SK-N-SH (cell line): ENCODE data around the gene SMIM22. TPM values are rescaled to one million over a fixed set of nuclear protein-coding genes. Genes with fewer than 3 reads are reported as not detected.

Source experiments
- CTCF ChIA-PET: fragments of 300-600, 350-600 bp; formaldehyde crosslinking; extraction: SDS; loops from one replicate; lab custom pipeline; 2021; lab: Yijun Ruan, JAX
- POLR2A ChIA-PET: fragments of 350-600 bp; sonication (Branson Sonifier 250); formaldehyde crosslinking; extraction: SDS; loops from one replicate; lab custom pipeline; 2020; ENCODE audit warnings: antibody characterized with exemption, inconsistent platforms; lab: Yijun Ruan, JAX
- DNase-seq: peaks from one replicate; pipeline ENCODE4 v3.0.0; 2012
- H2AFZ ChIP-seq: fragments of 200-600 bp; sonication (generic); 2 replicates; pipeline ENCODE4 v1.8.1; 2016; ENCODE audit warnings: antibody characterized with exemption, mild to moderate bottlenecking, low read depth
- H3F3A ChIP-seq: fragments of 200-600 bp; sonication (generic); replicated peaks from 2 replicates; pipeline ENCODE3; 2016; ENCODE audit warnings: antibody characterized with exemption, mild to moderate bottlenecking; ENCODE audit not compliant: insufficient read depth
- H3K27ac ChIP-seq, 2 experiments: fragments of 200-500 bp in 1 of 2; fragments of 200-600 bp in 1 of 2; sonication (Bioruptor generic) in 1 of 2; sonication (generic), shearing (Covaris generic) in 1 of 2; 2 replicates each; pipeline versions ENCODE4 v1.5.1 to v1.6.1; 2014 to 2016; ENCODE audit warnings: low read depth in 2 of 2, inconsistent platforms in 1 of 2, low read length in 1 of 2, mild to moderate bottlenecking in 1 of 2, mixed read lengths in 1 of 2
- H3K27me3 ChIP-seq: fragments of 200-600 bp; sonication (generic), shearing (Covaris generic); 2 replicates; pipeline ENCODE4 v1.6.1; 2016; ENCODE audit warnings: mixed run types; ENCODE audit not compliant: insufficient read depth
- H3K36me3 ChIP-seq, 2 experiments: fragments of 200-500 bp in 1 of 2; fragments of 200-600 bp in 1 of 2; sonication (Bioruptor generic) in 1 of 2; sonication (generic) in 1 of 2; replicated peaks in 1 of 2; 2 replicates each; pipeline versions ENCODE3 to v1.5.1; 2014 to 2016; ENCODE audit warnings: low read length in 1 of 2, mild to moderate bottlenecking in 1 of 2; ENCODE audit not compliant: insufficient read depth in 2 of 2, control insufficient read depth in 1 of 2
- H3K4me1 ChIP-seq, 2 experiments: fragments of 200-500 bp in 1 of 2; fragments of 200-600 bp in 1 of 2; sonication (Bioruptor generic) in 1 of 2; sonication (generic), shearing (Covaris generic) in 1 of 2; 2 replicates each; pipeline versions ENCODE4 v1.5.1 to v1.6.1; 2014 to 2016; ENCODE audit warnings: low read depth in 1 of 2, low read length in 1 of 2, mixed run types in 1 of 2; ENCODE audit not compliant: insufficient read depth in 2 of 2, control insufficient read depth in 1 of 2
- H3K4me2 ChIP-seq: fragments of 200-600 bp; sonication (generic), shearing (Covaris generic); 2 replicates; pipeline ENCODE4 v1.6.1; 2017; ENCODE audit warnings: mixed run types
- H3K4me3 ChIP-seq, 2 experiments: fragments of 200-500 bp in 1 of 2; fragments of 200-600 bp in 1 of 2; sonication (Bioruptor generic) in 1 of 2; sonication (generic), shearing (Covaris generic) in 1 of 2; 2 replicates each; pipeline versions ENCODE4 v1.5.1 to v1.8.1; 2014 to 2016; ENCODE audit warnings: low read depth in 2 of 2, inconsistent platforms in 1 of 2, low read length in 1 of 2, mild to moderate bottlenecking in 1 of 2, mixed read lengths in 1 of 2, moderate library complexity in 1 of 2
- H3K79me2 ChIP-seq: fragments of 200-600 bp; sonication (generic); 2 replicates; pipeline ENCODE4 v1.8.1; 2017; ENCODE audit warnings: mild to moderate bottlenecking; ENCODE audit not compliant: insufficient read depth
- H3K9ac ChIP-seq: fragments of 200-600 bp; sonication (generic); 2 replicates; pipeline ENCODE4 v1.6.1; 2017; ENCODE audit warnings: mixed run types
- H3K9me2 ChIP-seq: fragments of 200-600 bp; sonication (generic); 2 replicates; pipeline ENCODE4 v1.6.1; 2017; ENCODE audit warnings: mixed run types
- H3K9me3 ChIP-seq: fragments of 200-600 bp; sonication (generic); 2 replicates; pipeline ENCODE4 v1.6.1; 2017; ENCODE audit warnings: mixed run types, mild to moderate bottlenecking, moderate library complexity
- H4K20me1 ChIP-seq: fragments of 200-600 bp; sonication (generic); 2 replicates; pipeline ENCODE4 v1.6.1; 2017; ENCODE audit warnings: mild to moderate bottlenecking, mixed run types; ENCODE audit not compliant: insufficient read depth
- CHD2 ChIP-seq: fragments of 150-350 bp; IDR thresholded peaks from 2 replicates; pipeline ENCODE4 v1.6.1; 2018; ENCODE audit warnings: low read length; ENCODE audit not compliant: partially characterized antibody
- ELF1 ChIP-seq: IDR thresholded peaks from 2 replicates; pipeline ENCODE4 v1.4.0; 2012
- EP300 ChIP-seq, 2 experiments: IDR thresholded peaks; 2 replicates each; pipeline versions ENCODE4 v1.4.0 to v1.6.1; 2012; ENCODE audit warnings: borderline replicate concordance in 1 of 2, low read depth in 1 of 2, low read length in 1 of 2
- FOSL2 ChIP-seq: IDR thresholded peaks from 2 replicates; pipeline ENCODE4 v1.4.0; 2012; ENCODE audit warnings: low read depth, mild to moderate bottlenecking, moderate library complexity, borderline replicate concordance
- GABPA ChIP-seq: IDR thresholded peaks from 2 replicates; pipeline ENCODE4 v1.4.0; 2012; ENCODE audit warnings: low read depth, mild to moderate bottlenecking
- MAX ChIP-seq: IDR thresholded peaks from 2 replicates; pipeline ENCODE4 v1.4.0; 2012; ENCODE audit warnings: low read depth
- MXI1 ChIP-seq: IDR thresholded peaks from 2 replicates; pipeline ENCODE4 v1.6.1; 2012; ENCODE audit warnings: mild to moderate bottlenecking, low read depth, low read length, improper control_type of control experiment
- NFIC ChIP-seq: IDR thresholded peaks from 2 replicates; pipeline ENCODE4 v1.4.0; 2012; ENCODE audit warnings: borderline replicate concordance
- NRF1 ChIP-seq: IDR thresholded peaks from 2 replicates; pipeline ENCODE4 v1.6.1; 2012; ENCODE audit warnings: low read depth, mild to moderate bottlenecking, low read length
- PBX3 ChIP-seq: IDR thresholded peaks from 2 replicates; pipeline ENCODE4; 2012
- POLR2AphosphoS5 ChIP-seq: IDR thresholded peaks from 2 replicates; pipeline ENCODE4 v1.6.1; 2012; ENCODE audit warnings: low read depth, low read length
- RAD21 ChIP-seq: IDR thresholded peaks from 2 replicates; pipeline ENCODE4 v1.6.1; 2012; ENCODE audit warnings: mild to moderate bottlenecking, low read length
- RCOR1 ChIP-seq: fragments of 150-350 bp; IDR thresholded peaks from 2 replicates; pipeline ENCODE4 v1.6.1; 2017; ENCODE audit warnings: antibody characterized with exemption, low read length
- RFX5 ChIP-seq: IDR thresholded peaks from 2 replicates; pipeline ENCODE4 v1.6.1; 2012; ENCODE audit warnings: mild to moderate bottlenecking, improper control_type of control experiment, low read length
- SIN3A ChIP-seq: IDR thresholded peaks from 2 replicates; pipeline ENCODE4 v1.6.1; 2012; ENCODE audit warnings: low read depth, mild to moderate bottlenecking, low read length, moderate library complexity, borderline replicate concordance
- SMC3 ChIP-seq: IDR thresholded peaks from 2 replicates; pipeline ENCODE4 v1.6.1; 2012; ENCODE audit warnings: low read depth, low read length, improper control_type of control experiment
- TEAD4 ChIP-seq: IDR thresholded peaks from 2 replicates; pipeline ENCODE4 v1.4.0; 2012; ENCODE audit warnings: mild to moderate bottlenecking, borderline replicate concordance; ENCODE audit not compliant: insufficient read depth
- USF2 ChIP-seq: fragments of 150-350 bp; IDR thresholded peaks from 2 replicates; pipeline ENCODE4 v1.6.1; 2017; ENCODE audit warnings: antibody characterized with exemption, low read length, low read depth, borderline replicate concordance
- YY1 ChIP-seq: IDR thresholded peaks from 2 replicates; pipeline ENCODE4 v1.4.0; 2012; ENCODE audit warnings: low read depth, mild to moderate bottlenecking
- WGBS: methylation state at CpG from one replicate; pipeline ENCODE4 v1.1.6; 2017; ENCODE audit warnings: low lambda C conversion rate; 5-methylcytosine and 5-hydroxymethylcytosine counted together
- polyA plus RNA-seq, 3 experiments: library from polyadenylated mRNA; depleted of rRNA; stranded (reverse); fragments of >200 nt; gene quantifications; 2 replicates each; pipeline ENCODE4 v1.2.3, GENCODE V29; 2012
- TF ChIP-seq, protein P1 (sequence below): IDR thresholded peaks from 2 replicates; pipeline ENCODE4 v1.4.0; 2012; ENCODE audit warnings: low read depth, borderline replicate concordance

Gene SMIM22
- polyA plus RNA-seq, 1 of the 3 experiments (the other 2 are of a cell fraction), result not detected

GRCh38 chr16:4766875-4767628 is 28.1 kb upstream of the SMIM22 start, which contains the start of gene ZNF500:
Gene ZNF500, minus strand, starts transcription at chr16:4767162. Its CDS starts 1,184 bp downstream, at chr16:4765978.
- peak; percentile 19; the same call in 1 of the 2 replicates for TF ChIP-seq NRF1
- no peak; the same call in 1 of the 2 replicates for TF ChIP-seq ELF1
- peak; percentile 63; the same call in 1 of the 2 replicates for TF ChIP-seq YY1
- TF ChIP-seq, protein P1, sequence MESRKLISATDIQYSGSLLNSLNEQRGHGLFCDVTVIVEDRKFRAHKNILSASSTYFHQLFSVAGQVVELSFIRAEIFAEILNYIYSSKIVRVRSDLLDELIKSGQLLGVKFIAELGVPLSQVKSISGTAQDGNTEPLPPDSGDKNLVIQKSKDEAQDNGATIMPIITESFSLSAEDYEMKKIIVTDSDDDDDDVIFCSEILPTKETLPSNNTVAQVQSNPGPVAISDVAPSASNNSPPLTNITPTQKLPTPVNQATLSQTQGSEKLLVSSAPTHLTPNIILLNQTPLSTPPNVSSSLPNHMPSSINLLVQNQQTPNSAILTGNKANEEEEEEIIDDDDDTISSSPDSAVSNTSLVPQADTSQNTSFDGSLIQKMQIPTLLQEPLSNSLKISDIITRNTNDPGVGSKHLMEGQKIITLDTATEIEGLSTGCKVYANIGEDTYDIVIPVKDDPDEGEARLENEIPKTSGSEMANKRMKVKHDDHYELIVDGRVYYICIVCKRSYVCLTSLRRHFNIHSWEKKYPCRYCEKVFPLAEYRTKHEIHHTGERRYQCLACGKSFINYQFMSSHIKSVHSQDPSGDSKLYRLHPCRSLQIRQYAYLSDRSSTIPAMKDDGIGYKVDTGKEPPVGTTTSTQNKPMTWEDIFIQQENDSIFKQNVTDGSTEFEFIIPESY, result peak; percentile 91
- no peak for TF ChIP-seq EP300 (IDR thresholded peaks at IDR 0.05; ENCODE audit: borderline replicate concordance in 1 of 2, low read depth in 1 of 2, low read length in 1 of 2)
- TF ChIP-seq GABPA, result peak; percentile 57
- peak; percentile 80 for TF ChIP-seq POLR2AphosphoS5
- peak; percentile 43; the same call in 1 of the 2 replicates for TF ChIP-seq SIN3A
- TF ChIP-seq MAX, result no peak; the same call in 1 of the 2 replicates
- TF ChIP-seq NFIC, result no peak
- peak; percentile 95 for TF ChIP-seq CHD2
- peak; percentile 76 for TF ChIP-seq MXI1
- Histone ChIP-seq H3K4me3 (peak within 1 kb of the TSS; percentile 71 to 94), H3K79me2 (peaks cover 40% of the 10 kb centered on the region), H3K27me3 (no peaks in the 10 kb centered on the region), H2AFZ (peak within 1 kb of the TSS; percentile 90), H3K27ac (peak within 1 kb of the TSS; percentile 54 to 79), H3K4me2 (peak within 1 kb of the TSS; percentile 84), H3F3A (peaks cover 6% of the 10 kb centered on the region), H3K4me1 (peaks cover 5 to 20% of the 10 kb centered on the region in 2 experiments; a peak in 2 of 4 replicates), H4K20me1 (no peaks in the 10 kb centered on the region), H3K9me2 (no peaks in the 10 kb centered on the region), H3K36me3 (peaks cover 5 to 18% of the 10 kb centered on the region in 2 experiments), H3K9me3 (no peaks in the 10 kb centered on the region), H3K9ac (peak within 1 kb of the TSS; percentile 97)
- 5% methylated on average over 37 of the region's 72 CpGs for WGBS
- CTCF ChIA-PET, result no interaction called here
- DNase-seq, result peak; percentile 97
- POLR2A ChIA-PET, result interaction anchor here (2.7 to 2.8 kb wide), 2 partner anchors 32 to 35 kb away, joined by 7 to 16 read pairs; partner anchors contain the start of genes ANKS3 and DNAAF8

DNA sequence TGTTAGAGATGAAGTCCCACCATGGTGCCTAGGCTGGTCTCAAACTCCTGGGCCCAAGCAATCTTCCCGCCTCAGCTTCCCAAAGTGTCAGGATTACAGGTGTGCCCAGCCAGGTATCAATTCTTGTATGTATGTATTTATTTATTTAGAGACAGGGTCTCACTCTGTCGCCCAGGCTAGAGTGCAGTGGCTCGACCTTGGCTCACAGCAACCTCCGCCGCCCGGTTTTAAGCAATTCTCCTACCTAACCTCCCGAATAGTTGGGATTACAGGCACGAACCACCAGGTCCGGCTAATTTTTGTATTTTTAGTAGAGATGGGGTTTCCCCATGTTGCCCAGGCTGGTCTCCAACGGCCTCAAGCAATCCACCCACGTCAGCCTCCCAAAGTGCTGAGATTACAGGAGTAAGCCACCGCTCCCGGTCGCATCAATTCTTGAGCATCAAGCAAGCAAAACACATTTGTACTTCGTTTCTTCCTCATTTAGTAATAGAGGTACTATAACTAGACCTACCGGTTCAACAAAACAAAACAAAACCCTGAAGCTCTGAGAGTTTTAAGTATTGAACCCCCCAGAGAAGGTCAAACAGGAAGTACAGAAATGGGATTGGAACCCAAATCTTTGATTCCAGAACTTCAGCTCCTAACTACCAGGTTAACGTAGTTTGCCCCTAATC is 27.2 kb upstream of the SMIM22 start:
- Histone ChIP-seq H3K79me2 (peaks cover 38% of the 10 kb centered on the region), H4K20me1 (no peaks in the 10 kb centered on the region), H3K27me3 (no peaks in the 10 kb centered on the region), H3K27ac (peak overlapping the region; percentile 79 to 82), H3K9ac (peak overlapping the region; percentile 66), H3K36me3 (peaks cover 5 to 11% of the 10 kb centered on the region in 2 experiments), H3K4me2 (peak overlapping the region; percentile 78), H3K4me1 (peaks cover 5 to 23% of the 10 kb centered on the region in 2 experiments; a peak in 2 of 4 replicates), H3K4me3 (peak overlapping the region; percentile 52 to 65), H3K9me2 (no peaks in the 10 kb centered on the region), H3F3A (peaks cover 6% of the 10 kb centered on the region), H3K9me3 (no peaks in the 10 kb centered on the region), H2AFZ (peak overlapping the region; percentile 73; the same call in 1 of the 2 replicates)
- WGBS, result 52% methylated on average over 17 of the region's 17 CpGs
- no peak for DNase-seq
- ChIA-PET CTCF (no interaction called here), POLR2A (interaction anchor here (1.3 to 2.8 kb wide), 4 partner anchors 8 to 35 kb away, joined by 3 to 16 read pairs (median 6); partner anchors contain the start of genes ANKS3, DNAAF8 and ROGDI)
- TF ChIP-seq RCOR1 (no peak), MXI1 (no peak), PBX3 (no peak), YY1 (no peak), RFX5 (no peak), GABPA (no peak), FOSL2 (no peak), POLR2AphosphoS5 (no peak), USF2 (no peak), TEAD4 (no peak), MAX (no peak), CHD2 (no peak), RAD21 (no peak), SMC3 (no peak)
